Prostate gland (tissue), 2 donors: ENCODE measurements around the gene TESPA1.

Experiments used
- POLR2A ChIP-seq: fragments of 450-650 bp; IDR thresholded peaks from one replicate; pipeline ENCODE4 v1.6.1; 2016; ENCODE audit warnings: antibody characterized with exemption, mild to moderate bottlenecking
- POLR2AphosphoS5 ChIP-seq: sonication (generic); formaldehyde crosslinking; IDR thresholded peaks from one replicate; pipeline ENCODE4 v1.6.1; 2017; ENCODE audit warnings: antibody characterized with exemption
- TF ChIP-seq, protein P1 (sequence below), 4 experiments: fragments of 200-600 bp in 2 of 4; fragments of 450-650 bp in 2 of 4; sonication (generic) in 2 of 4; IDR thresholded peaks; 1 replicate in 3 of 4; 2 replicates in 1 of 4; pipeline ENCODE4 v1.5.1; 2016 to 2019; ENCODE audit warnings: antibody characterized with exemption in 4 of 4, mild to moderate bottlenecking in 2 of 4, moderate library complexity in 2 of 4

DNA sequence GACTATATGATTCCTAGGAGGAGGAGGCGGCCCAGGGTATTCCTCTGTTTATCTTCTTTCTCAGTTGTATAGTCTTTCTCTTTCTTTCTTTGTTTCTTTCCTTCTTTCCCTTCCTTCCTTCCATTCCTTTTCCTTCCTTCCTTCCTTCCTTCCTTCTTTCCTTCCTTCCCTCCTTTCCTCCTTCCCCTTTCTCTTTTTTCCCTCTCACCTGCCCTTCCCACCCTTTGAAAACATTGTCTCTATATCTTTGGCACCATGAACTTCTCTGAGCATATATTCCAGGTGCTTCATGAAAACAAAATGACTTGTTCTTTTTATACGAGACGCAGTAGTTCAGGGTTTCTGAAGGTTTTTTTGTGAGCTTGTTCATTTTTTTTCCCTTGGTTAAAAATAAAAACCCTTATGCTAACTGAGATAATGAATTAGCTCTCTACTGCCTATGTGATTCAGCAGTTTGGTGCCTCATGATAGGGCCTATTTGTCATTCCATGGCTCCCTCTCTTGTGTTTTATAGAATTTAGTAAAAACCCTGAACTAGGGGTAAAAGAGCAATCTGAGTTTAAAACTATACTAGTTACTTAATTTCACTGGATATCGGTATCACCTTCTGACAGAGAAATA, 3.2 kb upstream of the TESPA1 start:
- TF ChIP-seq POLR2A (no peak), POLR2AphosphoS5 (no peak)
- TF ChIP-seq, protein P1, sequence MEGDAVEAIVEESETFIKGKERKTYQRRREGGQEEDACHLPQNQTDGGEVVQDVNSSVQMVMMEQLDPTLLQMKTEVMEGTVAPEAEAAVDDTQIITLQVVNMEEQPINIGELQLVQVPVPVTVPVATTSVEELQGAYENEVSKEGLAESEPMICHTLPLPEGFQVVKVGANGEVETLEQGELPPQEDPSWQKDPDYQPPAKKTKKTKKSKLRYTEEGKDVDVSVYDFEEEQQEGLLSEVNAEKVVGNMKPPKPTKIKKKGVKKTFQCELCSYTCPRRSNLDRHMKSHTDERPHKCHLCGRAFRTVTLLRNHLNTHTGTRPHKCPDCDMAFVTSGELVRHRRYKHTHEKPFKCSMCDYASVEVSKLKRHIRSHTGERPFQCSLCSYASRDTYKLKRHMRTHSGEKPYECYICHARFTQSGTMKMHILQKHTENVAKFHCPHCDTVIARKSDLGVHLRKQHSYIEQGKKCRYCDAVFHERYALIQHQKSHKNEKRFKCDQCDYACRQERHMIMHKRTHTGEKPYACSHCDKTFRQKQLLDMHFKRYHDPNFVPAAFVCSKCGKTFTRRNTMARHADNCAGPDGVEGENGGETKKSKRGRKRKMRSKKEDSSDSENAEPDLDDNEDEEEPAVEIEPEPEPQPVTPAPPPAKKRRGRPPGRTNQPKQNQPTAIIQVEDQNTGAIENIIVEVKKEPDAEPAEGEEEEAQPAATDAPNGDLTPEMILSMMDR (IDR thresholded peaks at IDR 0.05): no peak
